ENCODE data around the gene KLHL42.
"Not testable (repeated sequence)": the region's sequence is repeated elsewhere in the genome, so short reads cannot be mapped to it uniquely, and the experiment has no call there.

Gene KLHL42, protein sequence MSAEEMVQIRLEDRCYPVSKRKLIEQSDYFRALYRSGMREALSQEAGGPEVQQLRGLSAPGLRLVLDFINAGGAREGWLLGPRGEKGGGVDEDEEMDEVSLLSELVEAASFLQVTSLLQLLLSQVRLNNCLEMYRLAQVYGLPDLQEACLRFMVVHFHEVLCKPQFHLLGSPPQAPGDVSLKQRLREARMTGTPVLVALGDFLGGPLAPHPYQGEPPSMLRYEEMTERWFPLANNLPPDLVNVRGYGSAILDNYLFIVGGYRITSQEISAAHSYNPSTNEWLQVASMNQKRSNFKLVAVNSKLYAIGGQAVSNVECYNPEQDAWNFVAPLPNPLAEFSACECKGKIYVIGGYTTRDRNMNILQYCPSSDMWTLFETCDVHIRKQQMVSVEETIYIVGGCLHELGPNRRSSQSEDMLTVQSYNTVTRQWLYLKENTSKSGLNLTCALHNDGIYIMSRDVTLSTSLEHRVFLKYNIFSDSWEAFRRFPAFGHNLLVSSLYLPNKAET

DNA sequence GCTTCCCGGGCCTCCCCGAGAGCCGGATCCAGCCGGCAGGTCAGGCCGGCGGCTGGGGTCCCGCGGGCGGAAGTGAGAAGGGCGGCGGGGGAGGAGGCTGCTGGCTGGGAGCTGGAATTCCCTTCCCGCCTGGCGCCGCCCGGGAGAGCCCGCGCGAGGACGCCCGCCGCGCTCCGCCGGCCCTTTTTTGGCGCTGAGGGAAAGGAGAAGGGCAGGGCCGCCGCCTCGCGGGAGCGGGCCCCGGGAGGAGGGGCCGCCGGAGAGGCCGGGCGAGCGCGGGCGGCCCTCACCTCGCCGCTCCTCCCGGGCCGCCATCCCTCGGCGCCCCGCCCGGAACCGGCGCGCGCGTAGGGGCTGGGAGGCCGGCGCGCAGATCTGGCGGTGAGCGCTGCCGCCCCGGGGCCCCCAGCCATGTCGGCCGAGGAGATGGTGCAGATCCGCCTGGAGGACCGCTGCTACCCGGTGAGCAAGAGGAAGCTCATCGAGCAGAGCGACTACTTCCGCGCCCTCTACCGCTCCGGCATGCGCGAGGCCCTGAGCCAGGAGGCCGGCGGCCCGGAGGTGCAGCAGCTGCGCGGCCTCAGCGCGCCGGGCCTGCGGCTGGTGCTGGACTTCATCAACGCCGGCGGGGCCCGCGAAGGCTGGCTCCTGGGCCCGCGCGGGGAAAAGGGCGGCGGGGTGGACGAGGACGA lies at the start of gene KLHL42, which contains the start of gene MANSC4:
Gene KLHL42 (plus strand): TSS at position 314 of the 692 bp plus-strand sequence. CDS start 98 bp downstream, at position 412.
Gene MANSC4 (minus strand): TSS at position 317 of the 692 bp plus-strand sequence. CDS start 8,960 bp downstream, outside the sequence.
- Mint-ChIP-seq H3K27me3 (ENCODE audit: low read depth, poor library complexity) (peaks cover 2% of the 10 kb centered on the region), H3K36me3 (ENCODE audit: low read depth) (peaks cover 30% of the 10 kb centered on the region), H3K27ac (peak within 1 kb of the TSS; percentile 93), H3K4me1 (peaks cover 50% of the 10 kb centered on the region), H3K4me3 (peak within 1 kb of the TSS; percentile 85), H3K9me3 (peaks cover 3% of the 10 kb centered on the region)
- TF ChIP-seq, protein P1, sequence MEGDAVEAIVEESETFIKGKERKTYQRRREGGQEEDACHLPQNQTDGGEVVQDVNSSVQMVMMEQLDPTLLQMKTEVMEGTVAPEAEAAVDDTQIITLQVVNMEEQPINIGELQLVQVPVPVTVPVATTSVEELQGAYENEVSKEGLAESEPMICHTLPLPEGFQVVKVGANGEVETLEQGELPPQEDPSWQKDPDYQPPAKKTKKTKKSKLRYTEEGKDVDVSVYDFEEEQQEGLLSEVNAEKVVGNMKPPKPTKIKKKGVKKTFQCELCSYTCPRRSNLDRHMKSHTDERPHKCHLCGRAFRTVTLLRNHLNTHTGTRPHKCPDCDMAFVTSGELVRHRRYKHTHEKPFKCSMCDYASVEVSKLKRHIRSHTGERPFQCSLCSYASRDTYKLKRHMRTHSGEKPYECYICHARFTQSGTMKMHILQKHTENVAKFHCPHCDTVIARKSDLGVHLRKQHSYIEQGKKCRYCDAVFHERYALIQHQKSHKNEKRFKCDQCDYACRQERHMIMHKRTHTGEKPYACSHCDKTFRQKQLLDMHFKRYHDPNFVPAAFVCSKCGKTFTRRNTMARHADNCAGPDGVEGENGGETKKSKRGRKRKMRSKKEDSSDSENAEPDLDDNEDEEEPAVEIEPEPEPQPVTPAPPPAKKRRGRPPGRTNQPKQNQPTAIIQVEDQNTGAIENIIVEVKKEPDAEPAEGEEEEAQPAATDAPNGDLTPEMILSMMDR (IDR thresholded peaks at IDR 0.05) = no peak
- peak; percentile 84 for DNase-seq

DNA sequence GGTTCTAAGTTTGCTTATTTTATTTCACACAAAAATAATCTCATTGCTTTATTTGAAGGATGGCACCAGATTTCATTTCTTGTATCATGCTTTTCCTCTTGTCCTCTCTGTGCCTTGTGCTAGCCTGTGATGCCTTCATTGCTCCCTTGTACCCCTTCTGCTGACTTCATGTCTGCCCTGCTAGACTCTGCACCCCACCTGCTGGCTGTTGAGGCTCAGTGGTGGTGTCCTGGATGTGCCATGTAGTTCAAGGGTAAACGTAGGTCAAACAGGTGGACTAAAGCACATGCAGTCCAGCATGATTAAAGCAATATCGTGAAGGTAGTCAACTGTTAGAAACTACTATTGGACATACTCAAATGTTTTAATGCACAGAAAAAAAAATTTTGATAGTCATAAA lies 47.8 kb upstream of the KLHL42 start:
- Mint-ChIP-seq H3K27me3 (ENCODE audit: low read depth, poor library complexity) (no peaks in the 10 kb centered on the region), H3K4me3 (no peak overlapping the region), H3K9me3 (no peaks in the 10 kb centered on the region), H3K36me3 (ENCODE audit: low read depth) (peaks cover 48% of the 10 kb centered on the region), H3K4me1 (no peaks in the 10 kb centered on the region), H3K27ac (no peak overlapping the region)
- DNase-seq = no peak
- TF ChIP-seq, protein P1 (IDR thresholded peaks at IDR 0.05) = no peak

DNA sequence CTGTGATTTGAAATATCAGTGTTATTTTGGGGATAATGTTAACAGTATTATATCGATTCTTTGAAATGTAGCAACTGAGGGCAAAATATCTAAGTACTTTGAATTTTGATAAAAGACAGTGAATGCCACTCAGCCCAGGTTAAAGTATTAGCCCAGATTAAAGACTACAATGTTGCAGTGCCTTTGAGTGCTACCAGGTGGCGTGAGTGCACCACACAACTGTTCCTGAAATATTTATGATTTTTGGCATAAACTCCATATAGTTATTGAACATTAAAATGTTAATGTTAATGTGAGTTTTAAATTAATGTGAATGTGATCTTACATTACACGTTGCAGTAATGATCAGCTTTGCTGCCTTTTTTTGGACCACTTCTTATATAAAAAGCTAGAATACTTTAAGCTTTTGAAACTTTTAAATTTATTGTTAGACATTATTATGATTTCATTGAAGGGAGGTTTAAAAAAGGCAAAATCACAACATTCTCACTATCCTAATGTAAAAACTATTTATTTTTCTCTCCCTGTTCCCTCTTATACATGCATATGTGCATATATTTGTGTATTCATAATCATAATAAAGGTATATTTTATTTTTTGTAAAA lies 46.9 kb upstream of the KLHL42 start:
- no peak overlapping the region for H3K27ac Mint-ChIP-seq
- H3K27me3 Mint-ChIP-seq (ENCODE audit: low read depth, poor library complexity) = no peaks in the 10 kb centered on the region
- DNase-seq = peak; percentile 18
- TF ChIP-seq, protein P1 (IDR thresholded peaks at IDR 0.05) = peak; percentile 76
- no peak overlapping the region for H3K4me3 Mint-ChIP-seq
- no peaks in the 10 kb centered on the region for H3K9me3 Mint-ChIP-seq
- no peaks in the 10 kb centered on the region for H3K4me1 Mint-ChIP-seq
- H3K36me3 Mint-ChIP-seq (ENCODE audit: low read depth) = peaks cover 52% of the 10 kb centered on the region

DNA sequence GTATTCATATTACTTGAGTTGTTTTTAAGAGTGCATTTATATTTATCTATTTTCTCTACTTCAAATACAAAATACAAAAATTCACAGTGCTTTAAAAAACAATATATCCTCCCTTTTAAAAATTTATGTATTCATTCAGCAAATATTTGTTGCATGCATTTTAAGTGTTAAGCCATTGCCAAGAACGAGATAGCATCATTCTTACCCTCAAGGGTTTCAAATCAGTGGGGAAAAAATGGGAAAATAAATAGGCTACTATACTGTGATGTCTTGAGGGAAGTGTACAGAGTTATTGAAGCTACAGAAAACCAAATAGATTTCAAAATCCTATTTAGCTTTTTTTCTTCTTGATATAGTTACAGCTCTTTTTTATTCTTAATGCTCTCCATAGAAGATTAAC lies 46.2 kb upstream of the KLHL42 start:
- peaks cover 52% of the 10 kb centered on the region for H3K36me3 Mint-ChIP-seq (ENCODE audit: low read depth)
- TF ChIP-seq, protein P1 (IDR thresholded peaks at IDR 0.05) = no peak
- no peaks in the 10 kb centered on the region for H3K4me1 Mint-ChIP-seq
- no peaks in the 10 kb centered on the region for H3K27me3 Mint-ChIP-seq (ENCODE audit: low read depth, poor library complexity)
- no peak overlapping the region for H3K4me3 Mint-ChIP-seq
- no peak overlapping the region for H3K27ac Mint-ChIP-seq
- no peaks in the 10 kb centered on the region for H3K9me3 Mint-ChIP-seq
- no peak for DNase-seq

DNA sequence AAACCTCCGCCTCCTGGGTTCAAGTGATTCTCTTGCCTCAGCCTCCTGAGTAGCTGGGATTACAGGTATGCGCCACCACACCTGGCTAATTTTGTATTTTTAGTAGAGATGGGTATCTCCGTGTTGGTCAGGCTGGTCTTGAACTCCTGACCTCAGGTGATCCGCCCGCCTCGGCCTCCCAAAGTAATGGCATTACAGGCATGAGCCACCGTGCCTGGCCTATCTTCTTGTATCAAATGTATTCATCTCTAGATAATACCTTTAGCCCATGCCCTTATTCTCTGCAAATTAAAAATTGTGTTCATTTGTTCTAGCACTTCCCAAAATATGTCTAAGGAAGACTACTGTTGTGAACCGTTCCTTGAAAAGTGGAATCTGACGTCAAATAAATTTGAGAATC lies 45.7 kb upstream of the KLHL42 start:
- not testable (repeated sequence) for H3K4me1 Mint-ChIP-seq
- H3K36me3 Mint-ChIP-seq (ENCODE audit: low read depth) = peaks cover 52% of the 10 kb centered on the region

DNA sequence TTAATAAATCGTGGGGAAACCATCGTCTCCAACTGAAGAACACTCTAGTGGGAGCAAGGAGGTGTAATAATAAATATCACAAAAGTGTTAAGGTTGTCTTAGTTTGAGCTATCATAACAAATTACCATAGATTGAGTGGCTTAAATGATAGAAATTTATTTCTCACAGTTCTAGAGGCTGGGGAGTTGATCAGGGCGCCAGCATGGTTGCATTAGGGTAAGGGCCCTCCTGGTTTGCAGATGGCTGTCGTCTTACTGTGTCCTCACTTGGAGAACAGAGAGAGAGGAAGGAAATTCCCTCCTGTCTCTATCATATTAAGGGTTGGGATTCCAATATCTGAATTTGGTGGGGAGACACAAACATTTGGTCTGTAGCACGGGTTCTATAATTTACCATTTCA lies 36.4 kb upstream of the KLHL42 start:
- peaks cover 60% of the 10 kb centered on the region for H3K36me3 Mint-ChIP-seq (ENCODE audit: low read depth)
- H3K4me3 Mint-ChIP-seq = no peak overlapping the region
- H3K9me3 Mint-ChIP-seq = no peaks in the 10 kb centered on the region
- no peak for DNase-seq
- H3K27me3 Mint-ChIP-seq (ENCODE audit: low read depth, poor library complexity) = no peaks in the 10 kb centered on the region
- H3K27ac Mint-ChIP-seq = no peak overlapping the region
- H3K4me1 Mint-ChIP-seq = no peaks in the 10 kb centered on the region
- TF ChIP-seq, protein P1 (IDR thresholded peaks at IDR 0.05) = no peak

More for the DNA sequence above, 45.7 kb upstream of the KLHL42 start:
- H3K27me3 Mint-ChIP-seq (ENCODE audit: low read depth, poor library complexity); H3K4me3 Mint-ChIP-seq; H3K27ac Mint-ChIP-seq; H3K9me3 Mint-ChIP-seq; DNase-seq: not testable (repeated sequence)

DNA sequence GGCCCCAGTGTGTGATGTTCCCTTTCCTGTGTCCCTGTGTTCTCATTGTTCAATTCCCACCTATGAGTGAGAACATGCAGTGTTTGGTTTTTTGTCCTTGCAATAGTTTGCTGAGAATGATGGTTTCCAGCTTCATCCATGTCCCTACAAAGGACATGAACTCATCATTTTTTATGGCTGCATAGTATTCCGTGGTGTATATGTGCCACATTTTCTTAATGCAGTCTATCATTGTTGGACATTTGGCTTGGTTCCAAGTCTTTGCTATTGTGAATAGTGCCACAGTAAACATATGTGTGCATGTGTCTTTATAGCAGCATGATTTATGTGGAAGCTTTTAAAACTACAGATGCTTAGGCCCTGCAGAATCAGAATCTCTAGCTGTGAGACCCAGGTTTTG lies 34.3 kb upstream of the KLHL42 start:
- DNase-seq; H3K4me3 Mint-ChIP-seq; H3K9me3 Mint-ChIP-seq; H3K4me1 Mint-ChIP-seq; H3K27me3 Mint-ChIP-seq (ENCODE audit: low read depth, poor library complexity); H3K27ac Mint-ChIP-seq: not testable (repeated sequence)
- peaks cover 55% of the 10 kb centered on the region for H3K36me3 Mint-ChIP-seq (ENCODE audit: low read depth)

All from nephron progenitor cell (in vitro differentiated cells).